Urinary bladder (tissue), 4 donors: ENCODE data around the gene EFS. TPM values are rescaled to one million over a fixed set of nuclear protein-coding genes. Genes with fewer than 3 reads are reported as not detected.

Experiments
- DNase-seq: peaks from one replicate; pipeline ENCODE4 v3.0.0-alpha.2; 2015; ENCODE audit errors: extremely low spot score
- H3K27ac ChIP-seq: one replicate; pipeline ENCODE4 v1.5.1; 2013; ENCODE audit warnings: low read depth, mild to moderate bottlenecking, moderate library complexity
- H3K36me3 ChIP-seq: one replicate; pipeline ENCODE4 v1.6.1; 2013; ENCODE audit warnings: mild to moderate bottlenecking, moderate library complexity; ENCODE audit not compliant: insufficient read depth
- H3K4me1 ChIP-seq: one replicate; pipeline ENCODE4 v1.6.1; 2013; ENCODE audit warnings: mild to moderate bottlenecking, moderate library complexity; ENCODE audit not compliant: insufficient read depth
- H3K4me3 ChIP-seq: one replicate; pipeline ENCODE4 v1.5.1; 2013; ENCODE audit warnings: low read depth, low read length
- WGBS: extraction: QIAGEN DNeasy Blood & Tissue Kit; methylation state at CpG from one replicate; pipeline ENCODE4 v1.1.7; 2013; 5-methylcytosine and 5-hydroxymethylcytosine counted together
- polyA plus RNA-seq: library from polyadenylated mRNA; stranded (reverse); fragments of 200-250 nt; gene quantifications from one replicate; pipeline ENCODE4 v1.2.3, GENCODE V29; 2013
- total RNA-seq: library from RNA; depleted of rRNA; stranded (reverse); fragments of >200 nt; gene quantifications from one replicate; pipeline ENCODE4 v1.2.3, GENCODE V29; 2014
- donor health status: healthy with polysubstance abuse.
- donor health status: healthy.

The EFS gene
- total RNA-seq (15.0 TPM), polyA plus RNA-seq (28.7 TPM)

- Histone ChIP-seq H3K27ac (peak within 1 kb of the TSS; percentile 97), H3K4me1 (peaks cover 1% of the 10 kb centered on the region), H3K4me3 (peak within 1 kb of the TSS; percentile 57), H3K36me3 (no peaks in the 10 kb centered on the region)
- no peak for DNase-seq
- WGBS, result 1% methylated on average over 74 of the region's 74 CpGs
Observed at GRCh38 chr14:23365036-23365731, at the start of gene EFS. Gene EFS, minus strand, starts transcription at chr14:23365172. Its CDS starts 147 bp downstream, at chr14:23365025.

GRCh38 chr14:23414254-23414653 lies 49.3 kb upstream of the EFS start:
- Histone ChIP-seq H3K4me3 (no peak overlapping the region), H3K27ac (no peak overlapping the region), H3K36me3 (no peaks in the 10 kb centered on the region), H3K4me1 (no peaks in the 10 kb centered on the region)
- no peak for DNase-seq
- 63% methylated on average over 3 of the region's 3 CpGs for WGBS

DNA sequence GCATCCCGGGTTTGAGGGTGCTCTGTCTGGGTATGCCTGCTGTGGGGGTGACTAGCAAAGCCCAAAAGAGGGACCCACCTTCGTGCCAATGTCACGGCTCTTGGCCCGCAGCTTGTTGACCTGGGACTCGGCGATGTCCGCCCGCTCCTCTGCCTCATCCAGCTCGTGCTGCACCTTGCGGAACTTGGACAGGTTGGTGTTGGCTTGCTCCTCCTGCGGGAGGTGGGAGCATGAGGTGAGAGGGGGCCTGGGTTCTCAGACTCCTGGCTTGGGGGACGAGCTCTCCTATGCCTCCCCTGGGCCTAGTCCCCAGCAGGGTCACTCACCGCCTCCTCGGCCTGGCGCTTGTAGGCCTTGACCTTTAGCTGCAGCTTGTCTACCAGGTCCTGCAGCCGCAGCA lies 48.7 kb upstream of the EFS start:
- Histone ChIP-seq H3K4me1 (no peaks in the 10 kb centered on the region), H3K27ac (no peak overlapping the region), H3K36me3 (no peaks in the 10 kb centered on the region), H3K4me3 (no peak overlapping the region)
- 91% methylated on average over 16 of the region's 16 CpGs for WGBS
- DNase-seq, result no peak

GRCh38 chr14:23411563-23412525 lies 46.9 kb upstream of the EFS start:
- no peaks in the 10 kb centered on the region for H3K36me3 ChIP-seq
- H3K27ac ChIP-seq, result no peak overlapping the region
- H3K4me3 ChIP-seq, result no peak overlapping the region
- DNase-seq, result no peak
- no peaks in the 10 kb centered on the region for H3K4me1 ChIP-seq
- WGBS, result 87% methylated on average over 14 of the region's 14 CpGs

DNA sequence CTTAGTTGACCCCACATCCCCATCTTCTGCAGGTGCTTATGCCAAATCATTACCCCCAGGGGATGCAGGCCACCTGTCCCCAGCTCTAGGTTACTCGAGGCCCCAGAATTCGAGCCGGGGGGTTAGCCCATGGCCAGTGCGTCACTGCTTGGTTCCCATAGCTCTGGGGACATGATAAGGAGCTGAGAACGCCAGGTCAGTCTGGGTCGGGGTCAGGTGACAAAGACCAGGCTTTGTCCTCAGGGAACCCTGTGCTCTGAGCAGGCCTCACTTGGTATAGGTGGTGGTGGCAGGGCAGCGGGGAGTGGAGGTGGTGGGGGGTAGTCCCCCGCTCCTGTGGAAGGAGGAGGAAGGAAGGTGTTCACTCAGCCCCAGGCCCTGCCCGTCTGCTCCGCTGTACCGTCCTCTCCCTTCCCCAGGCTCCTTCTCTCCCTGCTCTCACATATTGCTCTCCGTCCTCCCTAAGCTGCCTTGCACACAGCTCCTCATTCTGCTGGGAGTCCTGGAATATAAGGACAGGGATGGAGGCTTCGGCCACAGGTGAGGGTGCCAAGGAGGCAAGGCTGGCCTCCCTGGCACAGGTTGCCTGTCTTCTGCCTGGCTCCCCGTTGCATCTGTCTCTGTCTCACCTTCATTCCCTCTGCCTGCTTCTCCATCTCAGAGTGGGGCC lies 45.1 kb upstream of the EFS start:
- Histone ChIP-seq H3K27ac (no peak overlapping the region), H3K4me3 (no peak overlapping the region), H3K36me3 (no peaks in the 10 kb centered on the region), H3K4me1 (no peaks in the 10 kb centered on the region)
- DNase-seq, result no peak
- WGBS, result 76% methylated on average over 14 of the region's 14 CpGs

GRCh38 chr14:23409475-23409874 lies 44.5 kb upstream of the EFS start:
- no peak overlapping the region for H3K4me3 ChIP-seq
- no peak for DNase-seq
- no peaks in the 10 kb centered on the region for H3K36me3 ChIP-seq
- 81% methylated on average over 2 of the region's 2 CpGs for WGBS
- H3K4me1 ChIP-seq, result no peaks in the 10 kb centered on the region
- H3K27ac ChIP-seq, result no peak overlapping the region

DNA sequence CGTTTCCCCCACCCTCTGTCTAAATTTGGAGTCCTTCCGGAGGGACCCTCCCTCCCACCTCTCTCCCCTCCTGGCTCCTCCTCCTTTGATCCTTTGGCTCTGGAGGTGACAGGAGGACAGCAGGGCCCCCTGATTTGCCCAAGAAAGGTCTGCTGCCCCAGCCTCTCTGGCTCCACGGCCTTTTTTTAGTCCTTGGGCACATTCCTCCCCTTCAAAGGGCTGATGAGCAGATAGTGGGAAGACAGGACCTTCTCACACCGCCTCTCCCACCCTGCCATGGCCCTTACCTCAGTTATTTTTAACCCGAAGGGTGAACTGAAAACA lies 43.3 kb upstream of the EFS start:
- no peak for DNase-seq
- no peak overlapping the region for H3K27ac ChIP-seq
- no peaks in the 10 kb centered on the region for H3K4me1 ChIP-seq
- WGBS, result 49% methylated on average over 5 of the region's 5 CpGs
- no peaks in the 10 kb centered on the region for H3K36me3 ChIP-seq
- H3K4me3 ChIP-seq, result no peak overlapping the region

GRCh38 chr14:23407516-23408306 lies 42.7 kb upstream of the EFS start, which contains the start of gene MYH6:
Gene MYH6, minus strand, starts transcription at chr14:23408273. Its CDS starts 1,050 bp downstream, at chr14:23407223.
- Histone ChIP-seq H3K4me3 (no peak within 1 kb of the TSS), H3K27ac (no peak within 1 kb of the TSS), H3K36me3 (no peaks in the 10 kb centered on the region), H3K4me1 (no peaks in the 10 kb centered on the region)
- DNase-seq, result no peak
- WGBS, result 85% methylated on average over 15 of the region's 15 CpGs

DNA sequence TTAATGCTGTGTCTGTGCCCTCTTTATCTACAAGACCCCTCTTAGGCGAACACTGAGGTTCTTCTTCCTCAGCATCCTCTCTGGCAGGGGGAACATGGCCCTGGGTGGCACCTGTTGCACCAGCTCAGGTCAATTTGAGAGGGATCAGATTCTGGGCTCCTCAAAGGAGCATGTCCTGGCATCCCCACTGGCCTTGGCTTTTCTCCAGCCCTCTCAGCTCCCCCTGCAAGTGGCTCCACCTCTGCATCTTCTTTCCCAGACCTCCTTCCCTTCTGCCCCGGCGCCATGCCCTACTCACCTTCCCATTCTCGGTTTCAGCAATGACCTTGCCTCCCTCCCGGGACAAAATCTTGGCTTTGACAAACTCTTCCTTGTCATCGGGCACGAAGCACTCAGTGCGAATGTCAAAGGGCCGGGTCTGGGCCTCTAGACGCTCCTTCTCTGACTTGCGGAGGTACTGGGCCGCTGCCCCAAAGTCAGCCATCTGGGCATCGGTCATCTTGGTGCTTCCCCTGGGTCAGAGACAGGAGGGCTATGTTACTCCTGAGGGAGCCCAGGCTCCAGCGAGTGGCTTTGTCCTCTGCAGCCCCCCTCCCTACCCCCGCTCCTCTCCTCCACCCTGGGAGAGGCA lies 41.9 kb upstream of the EFS start:
- Histone ChIP-seq H3K4me1 (no peaks in the 10 kb centered on the region), H3K4me3 (no peak overlapping the region), H3K36me3 (no peaks in the 10 kb centered on the region), H3K27ac (no peak overlapping the region)
- 88% methylated on average over 15 of the region's 15 CpGs for WGBS
- DNase-seq, result no peak

- DNase-seq, result no peak
- H3K27ac ChIP-seq, result no peak overlapping the region
- 71% methylated on average over 4 of the region's 4 CpGs for WGBS
- no peaks in the 10 kb centered on the region for H3K36me3 ChIP-seq
- H3K4me3 ChIP-seq, result no peak overlapping the region
- no peaks in the 10 kb centered on the region for H3K4me1 ChIP-seq
Observed at GRCh38 chr14:23406244-23406643, 41.3 kb upstream of the EFS start.

GRCh38 chr14:23405516-23406025 lies 40.6 kb upstream of the EFS start:
- 92% methylated on average over 13 of the region's 13 CpGs for WGBS
- Histone ChIP-seq H3K4me3 (no peak overlapping the region), H3K27ac (no peak overlapping the region), H3K4me1 (no peaks in the 10 kb centered on the region), H3K36me3 (no peaks in the 10 kb centered on the region)
- DNase-seq, result no peak

DNA sequence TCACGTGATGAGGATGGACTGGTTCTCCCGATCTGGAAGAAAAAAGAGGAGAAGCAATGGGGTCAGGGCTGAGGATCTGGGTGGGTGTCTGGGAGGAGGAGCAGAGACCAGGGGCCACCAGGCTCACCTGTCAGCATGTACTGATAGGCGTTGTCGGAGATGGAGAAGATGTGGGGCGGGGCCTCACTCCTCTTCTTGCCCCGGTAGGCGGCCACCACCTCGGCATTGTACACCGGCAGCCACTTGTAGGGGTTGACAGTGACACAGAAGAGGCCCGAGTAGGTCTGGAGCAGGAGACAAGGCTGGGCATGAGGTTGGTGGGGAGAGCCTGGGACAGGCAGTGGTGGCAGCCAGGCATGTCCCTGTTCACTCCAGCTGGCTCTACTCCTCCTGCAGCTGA lies 40.1 kb upstream of the EFS start:
- no peak for DNase-seq
- no peak overlapping the region for H3K4me3 ChIP-seq
- no peaks in the 10 kb centered on the region for H3K36me3 ChIP-seq
- H3K4me1 ChIP-seq, result no peaks in the 10 kb centered on the region
- no peak overlapping the region for H3K27ac ChIP-seq
- 83% methylated on average over 10 of the region's 10 CpGs for WGBS
